ENCODE data around the gene SORCS2.

DNA sequence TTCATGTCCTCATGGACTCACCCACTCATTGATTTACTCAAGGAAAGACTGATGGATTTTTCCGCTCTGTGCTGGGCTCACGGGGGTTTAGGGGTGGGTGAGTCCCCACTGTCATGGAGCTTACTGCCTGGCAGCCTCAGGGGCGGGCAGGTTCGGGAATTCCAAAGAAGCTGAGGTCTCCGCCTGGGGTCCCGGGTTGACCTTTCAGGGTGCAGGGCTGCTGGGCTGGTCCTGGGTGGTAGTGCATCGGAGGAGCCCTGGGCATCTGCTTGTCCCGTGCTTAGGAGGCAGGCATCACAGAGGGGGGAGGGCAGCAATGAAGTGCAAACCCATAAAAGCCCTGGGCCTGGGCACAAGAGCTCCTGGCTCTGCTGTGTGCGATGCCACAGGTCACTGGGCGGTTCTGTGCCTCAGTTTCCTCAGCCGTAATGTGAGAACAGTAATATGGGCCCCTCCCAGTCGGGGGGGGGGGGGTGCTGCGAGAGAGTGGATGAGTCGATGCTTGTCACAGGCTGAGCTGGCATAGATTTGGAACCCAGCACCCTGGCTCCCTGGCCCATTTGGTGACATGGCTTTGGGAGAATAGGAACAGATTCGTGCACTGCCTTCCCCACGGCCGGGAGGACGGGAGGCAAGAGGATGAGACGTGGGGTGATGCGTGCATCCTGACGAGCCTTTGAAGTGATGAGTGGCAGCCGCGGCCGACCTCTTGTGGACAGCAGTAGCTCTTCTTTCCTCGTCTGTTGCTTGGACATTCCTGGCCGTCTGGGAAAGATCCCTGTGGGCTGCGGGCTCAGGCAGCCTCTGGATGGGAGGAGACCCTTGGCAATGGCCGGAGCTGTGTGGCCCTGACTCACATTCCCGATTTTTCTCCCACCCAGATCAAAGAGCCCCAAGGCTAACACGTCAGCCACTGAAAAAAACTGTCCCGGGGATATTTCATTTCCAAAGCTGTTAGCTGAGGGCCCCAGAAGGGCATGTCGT is 200.4 kb downstream of the SORCS2 start:
- no peak for TF ChIP-seq NFIC (IDR thresholded peaks at IDR 0.05; ENCODE audit: low read length)
- no peak for TF ChIP-seq ZNF101 (CRISPR knock-in tag; IDR thresholded peaks at IDR 0.05; ENCODE audit: borderline replicate concordance, low read depth)
- TF ChIP-seq, protein P1, sequence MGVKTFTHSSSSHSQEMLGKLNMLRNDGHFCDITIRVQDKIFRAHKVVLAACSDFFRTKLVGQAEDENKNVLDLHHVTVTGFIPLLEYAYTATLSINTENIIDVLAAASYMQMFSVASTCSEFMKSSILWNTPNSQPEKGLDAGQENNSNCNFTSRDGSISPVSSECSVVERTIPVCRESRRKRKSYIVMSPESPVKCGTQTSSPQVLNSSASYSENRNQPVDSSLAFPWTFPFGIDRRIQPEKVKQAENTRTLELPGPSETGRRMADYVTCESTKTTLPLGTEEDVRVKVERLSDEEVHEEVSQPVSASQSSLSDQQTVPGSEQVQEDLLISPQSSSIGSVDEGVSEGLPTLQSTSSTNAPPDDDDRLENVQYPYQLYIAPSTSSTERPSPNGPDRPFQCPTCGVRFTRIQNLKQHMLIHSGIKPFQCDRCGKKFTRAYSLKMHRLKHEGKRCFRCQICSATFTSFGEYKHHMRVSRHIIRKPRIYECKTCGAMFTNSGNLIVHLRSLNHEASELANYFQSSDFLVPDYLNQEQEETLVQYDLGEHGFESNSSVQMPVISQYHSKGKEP (CRISPR knock-in tag; IDR thresholded peaks at IDR 0.05) = no peak
- TF ChIP-seq, protein P2, sequence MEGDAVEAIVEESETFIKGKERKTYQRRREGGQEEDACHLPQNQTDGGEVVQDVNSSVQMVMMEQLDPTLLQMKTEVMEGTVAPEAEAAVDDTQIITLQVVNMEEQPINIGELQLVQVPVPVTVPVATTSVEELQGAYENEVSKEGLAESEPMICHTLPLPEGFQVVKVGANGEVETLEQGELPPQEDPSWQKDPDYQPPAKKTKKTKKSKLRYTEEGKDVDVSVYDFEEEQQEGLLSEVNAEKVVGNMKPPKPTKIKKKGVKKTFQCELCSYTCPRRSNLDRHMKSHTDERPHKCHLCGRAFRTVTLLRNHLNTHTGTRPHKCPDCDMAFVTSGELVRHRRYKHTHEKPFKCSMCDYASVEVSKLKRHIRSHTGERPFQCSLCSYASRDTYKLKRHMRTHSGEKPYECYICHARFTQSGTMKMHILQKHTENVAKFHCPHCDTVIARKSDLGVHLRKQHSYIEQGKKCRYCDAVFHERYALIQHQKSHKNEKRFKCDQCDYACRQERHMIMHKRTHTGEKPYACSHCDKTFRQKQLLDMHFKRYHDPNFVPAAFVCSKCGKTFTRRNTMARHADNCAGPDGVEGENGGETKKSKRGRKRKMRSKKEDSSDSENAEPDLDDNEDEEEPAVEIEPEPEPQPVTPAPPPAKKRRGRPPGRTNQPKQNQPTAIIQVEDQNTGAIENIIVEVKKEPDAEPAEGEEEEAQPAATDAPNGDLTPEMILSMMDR (CRISPR knock-in tag; IDR thresholded peaks at IDR 0.05) = peak; percentile 31
- no peak for TF ChIP-seq ZBTB8A (CRISPR knock-in tag; IDR thresholded peaks at IDR 0.05; ENCODE audit: borderline replicate concordance, low read depth)
- no peak for TF ChIP-seq CHD2 (IDR thresholded peaks at IDR 0.05; ENCODE audit: low read depth, low read length)
- no peak for TF ChIP-seq ZFY (CRISPR knock-in tag; IDR thresholded peaks at IDR 0.05)
- TF ChIP-seq, protein P3, sequence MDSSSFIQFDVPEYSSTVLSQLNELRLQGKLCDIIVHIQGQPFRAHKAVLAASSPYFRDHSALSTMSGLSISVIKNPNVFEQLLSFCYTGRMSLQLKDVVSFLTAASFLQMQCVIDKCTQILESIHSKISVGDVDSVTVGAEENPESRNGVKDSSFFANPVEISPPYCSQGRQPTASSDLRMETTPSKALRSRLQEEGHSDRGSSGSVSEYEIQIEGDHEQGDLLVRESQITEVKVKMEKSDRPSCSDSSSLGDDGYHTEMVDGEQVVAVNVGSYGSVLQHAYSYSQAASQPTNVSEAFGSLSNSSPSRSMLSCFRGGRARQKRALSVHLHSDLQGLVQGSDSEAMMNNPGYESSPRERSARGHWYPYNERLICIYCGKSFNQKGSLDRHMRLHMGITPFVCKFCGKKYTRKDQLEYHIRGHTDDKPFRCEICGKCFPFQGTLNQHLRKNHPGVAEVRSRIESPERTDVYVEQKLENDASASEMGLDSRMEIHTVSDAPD (CRISPR knock-in tag; IDR thresholded peaks at IDR 0.05) = no peak
- TF ChIP-seq RXRA (CRISPR knock-in tag; IDR thresholded peaks at IDR 0.05) = no peak
- TF ChIP-seq, protein P4, sequence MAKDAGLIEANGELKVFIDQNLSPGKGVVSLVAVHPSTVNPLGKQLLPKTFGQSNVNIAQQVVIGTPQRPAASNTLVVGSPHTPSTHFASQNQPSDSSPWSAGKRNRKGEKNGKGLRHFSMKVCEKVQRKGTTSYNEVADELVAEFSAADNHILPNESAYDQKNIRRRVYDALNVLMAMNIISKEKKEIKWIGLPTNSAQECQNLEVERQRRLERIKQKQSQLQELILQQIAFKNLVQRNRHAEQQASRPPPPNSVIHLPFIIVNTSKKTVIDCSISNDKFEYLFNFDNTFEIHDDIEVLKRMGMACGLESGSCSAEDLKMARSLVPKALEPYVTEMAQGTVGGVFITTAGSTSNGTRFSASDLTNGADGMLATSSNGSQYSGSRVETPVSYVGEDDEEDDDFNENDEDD (CRISPR knock-in tag; IDR thresholded peaks at IDR 0.05; ENCODE audit: borderline replicate concordance) = no peak
- TF ChIP-seq RAD21 (CRISPR knock-in tag; IDR thresholded peaks at IDR 0.05) = no peak
- TF ChIP-seq, protein P5, sequence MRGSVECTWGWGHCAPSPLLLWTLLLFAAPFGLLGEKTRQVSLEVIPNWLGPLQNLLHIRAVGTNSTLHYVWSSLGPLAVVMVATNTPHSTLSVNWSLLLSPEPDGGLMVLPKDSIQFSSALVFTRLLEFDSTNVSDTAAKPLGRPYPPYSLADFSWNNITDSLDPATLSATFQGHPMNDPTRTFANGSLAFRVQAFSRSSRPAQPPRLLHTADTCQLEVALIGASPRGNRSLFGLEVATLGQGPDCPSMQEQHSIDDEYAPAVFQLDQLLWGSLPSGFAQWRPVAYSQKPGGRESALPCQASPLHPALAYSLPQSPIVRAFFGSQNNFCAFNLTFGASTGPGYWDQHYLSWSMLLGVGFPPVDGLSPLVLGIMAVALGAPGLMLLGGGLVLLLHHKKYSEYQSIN (CRISPR knock-in tag; IDR thresholded peaks at IDR 0.05; ENCODE audit: borderline replicate concordance) = no peak
